Fibroblast of the aortic adventitia (primary cell): ENCODE results near the gene KRTAP3-3. TPM values are rescaled to one million over a fixed set of nuclear protein-coding genes. Genes with fewer than 3 reads are reported as not detected.

Source experiments
- DNase-seq: peaks from one replicate; pipeline ENCODE4 v3.0.0-alpha.2; 2010; ENCODE audit warnings: low read depth
- H3K4me3 ChIP-seq: 2 replicates; pipeline ENCODE4 v1.5.1; 2011; ENCODE audit warnings: low read depth, mild to moderate bottlenecking, control low read depth, low read length, moderate library complexity
- total RNA-seq: library from RNA; depleted of rRNA; stranded (reverse); fragments of >200 nt; gene quantifications from 2 replicates; pipeline ENCODE4 v1.2.3, GENCODE V29; 2012; ENCODE audit warnings: low replicate concordance
- TF ChIP-seq, protein P1 (sequence below): IDR thresholded peaks from 2 replicates; pipeline ENCODE4 v1.5.1; 2011; ENCODE audit warnings: mild to moderate bottlenecking, low read length, control low read depth, inconsistent platforms; ENCODE audit not compliant: insufficient read depth

KRTAP3-3 gene
- total RNA-seq, 1 donor: not detected

- TF ChIP-seq, protein P1, sequence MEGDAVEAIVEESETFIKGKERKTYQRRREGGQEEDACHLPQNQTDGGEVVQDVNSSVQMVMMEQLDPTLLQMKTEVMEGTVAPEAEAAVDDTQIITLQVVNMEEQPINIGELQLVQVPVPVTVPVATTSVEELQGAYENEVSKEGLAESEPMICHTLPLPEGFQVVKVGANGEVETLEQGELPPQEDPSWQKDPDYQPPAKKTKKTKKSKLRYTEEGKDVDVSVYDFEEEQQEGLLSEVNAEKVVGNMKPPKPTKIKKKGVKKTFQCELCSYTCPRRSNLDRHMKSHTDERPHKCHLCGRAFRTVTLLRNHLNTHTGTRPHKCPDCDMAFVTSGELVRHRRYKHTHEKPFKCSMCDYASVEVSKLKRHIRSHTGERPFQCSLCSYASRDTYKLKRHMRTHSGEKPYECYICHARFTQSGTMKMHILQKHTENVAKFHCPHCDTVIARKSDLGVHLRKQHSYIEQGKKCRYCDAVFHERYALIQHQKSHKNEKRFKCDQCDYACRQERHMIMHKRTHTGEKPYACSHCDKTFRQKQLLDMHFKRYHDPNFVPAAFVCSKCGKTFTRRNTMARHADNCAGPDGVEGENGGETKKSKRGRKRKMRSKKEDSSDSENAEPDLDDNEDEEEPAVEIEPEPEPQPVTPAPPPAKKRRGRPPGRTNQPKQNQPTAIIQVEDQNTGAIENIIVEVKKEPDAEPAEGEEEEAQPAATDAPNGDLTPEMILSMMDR: no peak
- no peak for DNase-seq
- no peak overlapping the region for H3K4me3 ChIP-seq
Observed at GRCh38 chr17:41024697-41025096, 30.7 kb upstream of the KRTAP3-3 start.

- DNase-seq: no peak
- no peak overlapping the region for H3K4me3 ChIP-seq
- TF ChIP-seq, protein P1: no peak
Observed at GRCh38 chr17:41020336-41020735, 26.4 kb upstream of the KRTAP3-3 start.

DNA sequence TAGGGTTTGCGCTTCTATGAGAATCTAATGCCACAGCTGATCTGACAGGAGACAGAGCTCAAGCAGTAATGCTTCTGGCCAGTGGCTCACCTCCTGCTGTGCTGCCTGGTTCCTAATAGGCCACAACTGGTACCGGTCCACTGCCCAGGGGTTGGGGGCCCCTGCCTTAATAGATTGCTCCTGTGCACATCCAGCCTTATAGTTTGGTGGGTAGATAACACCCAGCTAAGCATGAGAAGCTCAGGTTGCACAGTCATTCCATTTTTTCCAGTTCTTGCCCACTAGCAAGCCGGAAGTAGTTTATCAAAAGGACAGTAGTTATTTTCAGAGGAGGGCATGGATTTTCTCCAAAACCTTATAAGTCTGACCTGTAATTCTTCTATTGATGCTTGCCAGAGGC is 25.5 kb upstream of the KRTAP3-3 start:
- DNase-seq: no peak
- TF ChIP-seq, protein P1: no peak
- H3K4me3 ChIP-seq: no peak overlapping the region

DNA sequence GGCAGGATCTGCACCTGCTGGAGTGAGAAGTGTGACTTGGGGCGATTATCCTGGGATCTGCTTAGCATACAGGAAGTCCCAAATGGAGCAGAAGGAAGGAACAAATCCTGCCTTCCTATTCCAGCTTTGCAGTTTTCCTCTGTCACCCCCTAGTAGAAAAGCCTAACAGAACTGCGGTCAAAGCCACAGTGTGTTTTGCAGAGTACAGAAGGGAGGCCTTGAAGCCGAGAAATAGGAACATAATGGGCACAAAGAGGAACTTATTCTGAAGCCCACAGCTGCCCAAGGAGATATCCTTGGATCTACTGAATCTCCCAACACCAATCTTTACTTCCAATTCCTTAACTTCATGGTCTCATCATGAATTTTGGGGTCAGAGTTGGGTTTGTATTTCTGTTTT is 24.6 kb upstream of the KRTAP3-3 start:
- H3K4me3 ChIP-seq: no peak overlapping the region
- no peak for DNase-seq
- TF ChIP-seq, protein P1: no peak

GRCh38 chr17:41016578-41017215 is 22.7 kb upstream of the KRTAP3-3 start:
- TF ChIP-seq, protein P1: no peak
- DNase-seq: no peak

GRCh38 chr17:41015454-41015853 is 21.5 kb upstream of the KRTAP3-3 start:
- TF ChIP-seq, protein P1: no peak
- no peak overlapping the region for H3K4me3 ChIP-seq
- no peak for DNase-seq

More at GRCh38 chr17:41016578-41017215, 22.7 kb upstream of the KRTAP3-3 start:
- H3K4me3 ChIP-seq: no peak overlapping the region

- peak; percentile 51 for DNase-seq
- TF ChIP-seq, protein P1: no peak
Observed at GRCh38 chr17:41013606-41014005, 19.6 kb upstream of the KRTAP3-3 start.

More at GRCh38 chr17:41013606-41014005, 19.6 kb upstream of the KRTAP3-3 start:
- H3K4me3 ChIP-seq: no peak overlapping the region
